NT2/D1 (cell line): ENCODE results near the gene BRIP1.

Experiments used
- SUZ12 ChIP-seq: IDR thresholded peaks from 2 replicates; pipeline ENCODE4 v1.6.1; 2011; ENCODE audit not compliant: insufficient read length, insufficient read depth; ENCODE audit errors: extremely low read depth
- YY1 ChIP-seq: IDR thresholded peaks from 2 replicates; pipeline ENCODE4 v1.6.1; 2011; ENCODE audit not compliant: insufficient read length, insufficient read depth
- ZNF274 ChIP-seq: IDR thresholded peaks from 2 replicates; pipeline ENCODE4 v1.6.1; 2011; ENCODE audit warnings: mild to moderate bottlenecking, low read depth, low read length

DNA sequence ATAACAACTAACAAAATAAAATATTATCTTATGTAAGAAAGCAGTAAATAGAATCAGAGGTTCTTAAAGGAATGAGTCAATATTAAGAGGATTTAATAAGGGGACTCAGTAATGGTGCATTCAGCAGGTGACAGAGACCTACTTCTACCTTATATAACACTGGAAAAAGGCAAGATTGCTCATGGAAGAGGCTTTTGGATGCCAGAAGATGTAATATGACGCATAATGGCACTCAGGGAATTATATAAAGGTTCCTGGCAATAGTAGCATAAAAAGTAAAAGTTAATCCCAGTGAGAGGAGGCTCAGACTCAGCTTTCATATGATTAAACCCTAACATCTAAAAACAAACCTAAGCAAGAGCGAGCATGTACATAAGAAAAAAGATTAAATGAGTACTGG, 136.4 kb downstream of the BRIP1 start:
- no peak for TF ChIP-seq YY1
- TF ChIP-seq SUZ12 = no peak
- no peak for TF ChIP-seq ZNF274
